Activated B cell treated with CpG ODN at 0.5 μM for 24 hours (primary cell): ENCODE data around the gene WDR86. TPM values are rescaled to one million over a fixed set of nuclear protein-coding genes. Genes with fewer than 3 reads are reported as not detected.

Experiments
- ATAC-seq: fragments of 200-7000 bp; cut with Tn5 transposase; one replicate; pipeline ENCODE4 v1.10.0; 2021; ENCODE audit warnings: low read depth, mild to moderate bottlenecking, moderate library complexity
- CTCF ChIA-PET: fragments of 350-600 bp; sonication (Branson Sonifier 250); formaldehyde crosslinking; loops from one replicate; lab custom pipeline; 2021; ENCODE audit warnings: antibody characterized with exemption; lab: Charles Lee
- POLR2A ChIA-PET: fragments of 350-600 bp; sonication (Branson Sonifier 250); formaldehyde crosslinking; loops from one replicate; lab custom pipeline; 2021; ENCODE audit warnings: antibody characterized with exemption; lab: Charles Lee
- DNase-seq: peaks from one replicate; pipeline ENCODE4 v3.0.0; 2022
- H3K27ac Mint-ChIP-seq: one replicate; pipeline ENCODE4 v1.8.0; 2020; ENCODE audit warnings: mixed read lengths
- H3K27me3 Mint-ChIP-seq: one replicate; pipeline ENCODE4 v1.8.0; 2021; ENCODE audit warnings: mixed read lengths
- H3K36me3 Mint-ChIP-seq: one replicate; pipeline ENCODE4 v1.8.0; 2021; ENCODE audit warnings: low read depth, mixed read lengths
- H3K4me1 Mint-ChIP-seq: one replicate; pipeline ENCODE4 v1.8.0; 2021; ENCODE audit warnings: mixed read lengths
- H3K4me3 Mint-ChIP-seq: one replicate; pipeline ENCODE4 v1.8.0; 2020; ENCODE audit warnings: mild to moderate bottlenecking, mixed read lengths
- H3K9me3 Mint-ChIP-seq: one replicate; pipeline ENCODE4 v1.8.0; 2020; ENCODE audit warnings: mixed read lengths
- intact Hi-C: fragments of 100-400 bp; cut with micrococcal nuclease; formaldehyde crosslinking; loops from one replicate; pipeline ENCODE4 v1.15.1; 2024
- total RNA-seq: library from RNA; stranded (reverse); gene quantifications from 2 replicates; pipeline ENCODE4 v1.2.3, GENCODE V29; 2022
- TF ChIP-seq, protein P1 (sequence below): fragments of 200-600 bp; IDR thresholded peaks from one replicate; pipeline ENCODE4 v1.8.0; 2022; ENCODE audit warnings: antibody characterized with exemption, mild to moderate bottlenecking

Gene WDR86
- total RNA-seq, 1 donor from 2014 or later = 0.33 TPM

DNA sequence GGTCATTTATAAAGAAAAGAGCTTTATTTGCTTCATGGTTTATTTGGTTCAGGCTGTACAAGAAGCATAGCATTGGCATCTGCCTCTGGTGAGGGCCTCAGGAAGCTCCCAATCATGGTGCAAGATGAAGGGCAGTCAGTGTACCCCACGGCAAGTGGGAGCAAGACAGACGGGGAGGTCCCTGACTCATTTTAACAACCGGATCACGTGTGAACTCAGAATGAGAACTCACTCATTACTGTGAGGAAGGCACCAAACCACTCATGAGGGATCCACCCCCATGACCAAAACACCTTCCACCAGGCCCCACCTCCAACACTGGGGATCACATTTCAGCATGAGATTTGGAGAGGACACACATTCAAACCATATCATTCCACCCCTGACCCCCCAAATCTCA, 45.9 kb upstream of the WDR86 start:
- POLR2A ChIA-PET = no interaction called here
- no peak overlapping the region for H3K27ac Mint-ChIP-seq
- DNase-seq (no peak), ATAC-seq (no peak)
- TF ChIP-seq, protein P1, sequence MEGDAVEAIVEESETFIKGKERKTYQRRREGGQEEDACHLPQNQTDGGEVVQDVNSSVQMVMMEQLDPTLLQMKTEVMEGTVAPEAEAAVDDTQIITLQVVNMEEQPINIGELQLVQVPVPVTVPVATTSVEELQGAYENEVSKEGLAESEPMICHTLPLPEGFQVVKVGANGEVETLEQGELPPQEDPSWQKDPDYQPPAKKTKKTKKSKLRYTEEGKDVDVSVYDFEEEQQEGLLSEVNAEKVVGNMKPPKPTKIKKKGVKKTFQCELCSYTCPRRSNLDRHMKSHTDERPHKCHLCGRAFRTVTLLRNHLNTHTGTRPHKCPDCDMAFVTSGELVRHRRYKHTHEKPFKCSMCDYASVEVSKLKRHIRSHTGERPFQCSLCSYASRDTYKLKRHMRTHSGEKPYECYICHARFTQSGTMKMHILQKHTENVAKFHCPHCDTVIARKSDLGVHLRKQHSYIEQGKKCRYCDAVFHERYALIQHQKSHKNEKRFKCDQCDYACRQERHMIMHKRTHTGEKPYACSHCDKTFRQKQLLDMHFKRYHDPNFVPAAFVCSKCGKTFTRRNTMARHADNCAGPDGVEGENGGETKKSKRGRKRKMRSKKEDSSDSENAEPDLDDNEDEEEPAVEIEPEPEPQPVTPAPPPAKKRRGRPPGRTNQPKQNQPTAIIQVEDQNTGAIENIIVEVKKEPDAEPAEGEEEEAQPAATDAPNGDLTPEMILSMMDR = no peak
- no peak overlapping the region for H3K4me3 Mint-ChIP-seq
- H3K9me3 Mint-ChIP-seq = no peaks in the 10 kb centered on the region
- CTCF ChIA-PET = no interaction called here
- no peaks in the 10 kb centered on the region for H3K4me1 Mint-ChIP-seq
- intact Hi-C loops = no loop called here
- peaks cover 3% of the 10 kb centered on the region for H3K27me3 Mint-ChIP-seq
- no peaks in the 10 kb centered on the region for H3K36me3 Mint-ChIP-seq

DNA sequence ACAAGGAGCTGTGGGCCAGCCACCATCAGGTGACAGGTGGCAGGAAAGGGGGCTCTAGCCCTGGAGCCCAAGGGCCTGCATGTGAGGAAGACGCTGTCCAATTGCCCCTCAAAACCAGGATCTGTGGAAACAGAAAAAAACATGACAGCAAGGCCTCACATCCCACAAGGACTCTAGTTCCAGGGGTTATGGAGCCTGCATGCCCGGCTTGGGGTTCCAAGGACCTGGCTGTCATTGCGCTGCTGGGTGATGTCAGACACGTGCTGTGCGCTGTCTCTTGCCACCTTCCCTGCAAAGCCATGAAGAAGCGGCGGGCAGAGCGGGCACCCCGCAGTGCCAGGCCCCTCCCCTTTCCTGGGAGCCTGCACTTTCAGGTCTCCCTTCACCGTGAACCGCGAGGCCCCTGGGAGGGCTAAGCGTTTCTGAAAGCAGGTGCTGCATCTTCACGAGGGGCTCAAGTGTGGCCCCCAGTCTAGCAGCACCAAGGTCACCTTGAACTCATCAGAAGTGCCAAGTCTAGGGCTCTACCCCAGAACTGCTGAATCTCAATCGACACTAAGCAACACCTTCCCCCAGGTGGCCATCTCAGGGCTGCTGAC, 45.2 kb upstream of the WDR86 start:
- H3K27ac Mint-ChIP-seq = no peak overlapping the region
- TF ChIP-seq, protein P1 = no peak
- H3K27me3 Mint-ChIP-seq = peaks cover 3% of the 10 kb centered on the region
- CTCF ChIA-PET = no interaction called here
- no peak overlapping the region for H3K4me3 Mint-ChIP-seq
- H3K36me3 Mint-ChIP-seq = no peaks in the 10 kb centered on the region
- ATAC-seq = no peak
- H3K9me3 Mint-ChIP-seq = no peaks in the 10 kb centered on the region
- no peaks in the 10 kb centered on the region for H3K4me1 Mint-ChIP-seq
- intact Hi-C loops = no loop called here
- DNase-seq = no peak
- POLR2A ChIA-PET = no interaction called here

DNA sequence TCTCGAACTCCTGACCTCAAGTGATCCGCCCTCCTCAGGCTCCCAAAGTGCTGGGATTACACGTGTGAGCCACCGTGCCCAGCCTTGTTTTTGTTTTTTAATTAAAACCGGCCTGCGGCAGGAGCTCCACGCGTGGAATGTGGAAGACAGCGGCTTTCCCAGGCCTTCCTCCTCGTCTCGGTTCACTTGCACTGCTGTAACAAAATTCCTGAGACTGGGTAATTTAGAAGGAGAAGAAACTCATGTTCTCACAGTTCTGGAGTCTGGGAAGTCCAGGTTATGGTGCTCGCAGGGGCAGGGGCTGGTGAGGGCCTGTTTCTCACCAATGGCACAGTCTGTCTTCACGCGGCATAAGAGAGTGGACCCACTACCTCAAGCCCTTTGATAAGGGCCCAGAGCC, 44.5 kb upstream of the WDR86 start:
- intact Hi-C loops = no loop called here
- H3K4me1 Mint-ChIP-seq = no peaks in the 10 kb centered on the region
- peaks cover 7% of the 10 kb centered on the region for H3K27me3 Mint-ChIP-seq
- no peaks in the 10 kb centered on the region for H3K36me3 Mint-ChIP-seq
- H3K27ac Mint-ChIP-seq = no peak overlapping the region
- ATAC-seq (no peak), DNase-seq (no peak)
- ChIA-PET CTCF (interaction anchor here (1.5 kb wide), 1 partner anchor 86 kb away, joined by 4 read pairs; no protein-coding TSS in a partner anchor), POLR2A (no interaction called here)
- no peaks in the 10 kb centered on the region for H3K9me3 Mint-ChIP-seq
- TF ChIP-seq, protein P1 = no peak
- H3K4me3 Mint-ChIP-seq = no peak overlapping the region

DNA sequence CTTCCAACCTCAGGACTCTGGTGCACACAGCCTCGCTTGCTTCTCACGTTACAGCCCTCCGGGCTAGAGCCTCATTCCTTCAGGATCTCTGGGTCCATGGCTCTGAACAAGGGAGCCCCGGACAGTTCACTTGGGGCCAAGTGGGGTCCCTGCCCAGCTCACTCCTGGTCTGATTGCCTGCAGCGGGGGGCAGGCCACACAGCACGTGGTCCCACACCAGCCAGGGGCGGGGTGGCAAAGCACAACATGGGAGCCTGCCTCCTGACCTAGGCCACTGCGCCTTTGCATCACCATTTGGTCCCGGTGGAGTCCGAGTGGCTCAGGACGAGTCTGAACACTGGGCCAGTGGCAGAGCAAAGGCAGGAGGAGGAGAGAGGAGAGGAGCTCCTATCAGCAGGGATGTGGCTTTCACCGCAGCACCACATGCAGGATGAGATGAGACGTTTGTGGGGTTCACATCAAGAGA, 43.5 kb upstream of the WDR86 start:
- ChIA-PET CTCF (interaction anchor here (1.5 kb wide), 1 partner anchor 85 kb away, joined by 4 read pairs; no protein-coding TSS in a partner anchor), POLR2A (no interaction called here)
- H3K27ac Mint-ChIP-seq = no peak overlapping the region
- no peak for DNase-seq
- no peak for ATAC-seq
- peaks cover 7% of the 10 kb centered on the region for H3K27me3 Mint-ChIP-seq
- intact Hi-C loops = no loop called here
- no peak overlapping the region for H3K4me3 Mint-ChIP-seq
- no peaks in the 10 kb centered on the region for H3K36me3 Mint-ChIP-seq
- TF ChIP-seq, protein P1 = no peak
- no peaks in the 10 kb centered on the region for H3K9me3 Mint-ChIP-seq
- peaks cover 3% of the 10 kb centered on the region for H3K4me1 Mint-ChIP-seq

DNA sequence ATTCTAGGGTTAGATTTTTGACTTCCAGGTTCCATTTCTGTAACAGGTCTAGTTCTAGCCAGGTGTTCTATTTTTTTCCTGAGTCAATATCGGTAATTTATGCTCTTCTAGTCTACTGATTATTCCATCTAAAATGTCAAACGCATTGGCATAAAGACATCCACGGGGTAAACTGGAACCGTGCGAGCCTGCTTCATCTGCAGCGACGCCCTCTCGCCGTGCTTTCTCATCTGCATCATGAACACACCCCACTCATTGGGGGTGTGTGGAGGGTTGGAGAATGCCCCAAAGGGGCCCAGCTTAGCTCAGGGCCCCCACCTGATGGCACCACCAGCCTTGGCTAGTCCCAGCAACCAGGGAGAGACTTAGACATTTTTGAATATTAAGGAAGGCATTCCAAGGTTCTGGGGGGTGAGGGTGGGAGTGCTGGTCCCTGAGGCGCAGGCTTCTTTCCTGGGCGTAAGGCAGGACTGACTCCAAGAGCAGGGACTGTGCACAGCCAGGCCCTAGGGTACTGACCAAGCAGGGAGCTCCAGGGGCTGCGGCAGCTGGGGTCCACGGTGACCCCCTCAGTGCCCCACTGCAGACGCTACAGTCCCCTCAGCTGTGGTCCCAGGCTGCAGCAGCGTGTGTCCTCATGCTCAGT, 43.0 kb upstream of the WDR86 start:
- intact Hi-C loops = no loop called here
- ATAC-seq = no peak
- H3K27me3 Mint-ChIP-seq = peaks cover 5% of the 10 kb centered on the region
- H3K4me3 Mint-ChIP-seq = no peak overlapping the region
- no peaks in the 10 kb centered on the region for H3K36me3 Mint-ChIP-seq
- TF ChIP-seq, protein P1 = no peak
- H3K9me3 Mint-ChIP-seq = no peaks in the 10 kb centered on the region
- POLR2A ChIA-PET = no interaction called here
- no peak overlapping the region for H3K27ac Mint-ChIP-seq
- DNase-seq = no peak
- CTCF ChIA-PET = no interaction called here
- H3K4me1 Mint-ChIP-seq = peaks cover 3% of the 10 kb centered on the region
